ENCODE measurements around the gene SMARCD3. TPM values are rescaled to one million over a fixed set of nuclear protein-coding genes. Genes with fewer than 3 reads are reported as not detected.

The SMARCD3 gene
- polyA plus RNA-seq, 3 donors, result 104 to 183 (median 112) TPM

DNA sequence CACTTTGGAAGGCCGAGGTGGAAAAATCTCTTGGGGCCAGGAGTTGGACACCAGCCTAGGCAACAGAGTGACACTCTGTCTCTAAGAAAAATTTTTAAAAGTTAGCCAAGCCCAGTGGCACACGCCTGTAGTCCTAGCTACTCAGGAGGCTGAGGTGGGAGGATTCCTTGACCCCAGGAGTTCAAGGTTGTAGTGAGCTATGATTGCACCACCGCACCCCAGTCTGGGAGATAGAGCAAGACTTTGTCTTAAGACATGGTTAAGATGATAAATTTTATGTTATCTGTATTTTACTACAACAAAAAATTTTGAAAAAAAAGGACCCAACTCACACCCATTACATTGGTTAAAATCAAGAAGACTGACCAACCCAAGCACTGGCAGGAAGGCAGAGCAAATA lies 44.4 kb upstream of the SMARCD3 start:
- Mint-ChIP-seq H3K9me3 (peaks cover 1 to 13% (median 10%) of the 10 kb centered on the region in 7 donors), H3K4me1 (peaks cover 5% of the 10 kb centered on the region), H3K36me3 (no peaks in the 10 kb centered on the region), H3K27ac (no peak overlapping the region), H3K27me3 (ENCODE audit: low read depth in 3 of 3) (peaks cover 9 to 25% (median 11%) of the 10 kb centered on the region in 3 donors), H3K4me3 (no peak overlapping the region)
- no peak overlapping the region for H3K4me3 ChIP-seq (replicated peaks in 1 of 3; ENCODE audit: low read depth in 2 of 3, low read length in 3 of 3)
- no peaks in the 10 kb centered on the region for H4K20me1 ChIP-seq (ENCODE audit: insufficient read depth, low read length)
- H3K27me3 ChIP-seq (ENCODE audit: control insufficient read depth in 2 of 2, insufficient read depth in 2 of 2, low read length in 2 of 2), result peaks cover 3 to 4% of the 10 kb centered on the region in 2 donors
- peaks cover 12 to 15% of the 10 kb centered on the region in 2 donors for H3K4me1 ChIP-seq (ENCODE audit: control insufficient read depth in 1 of 2, insufficient read depth in 2 of 2, low read length in 2 of 2)
- TF ChIP-seq, protein P1, sequence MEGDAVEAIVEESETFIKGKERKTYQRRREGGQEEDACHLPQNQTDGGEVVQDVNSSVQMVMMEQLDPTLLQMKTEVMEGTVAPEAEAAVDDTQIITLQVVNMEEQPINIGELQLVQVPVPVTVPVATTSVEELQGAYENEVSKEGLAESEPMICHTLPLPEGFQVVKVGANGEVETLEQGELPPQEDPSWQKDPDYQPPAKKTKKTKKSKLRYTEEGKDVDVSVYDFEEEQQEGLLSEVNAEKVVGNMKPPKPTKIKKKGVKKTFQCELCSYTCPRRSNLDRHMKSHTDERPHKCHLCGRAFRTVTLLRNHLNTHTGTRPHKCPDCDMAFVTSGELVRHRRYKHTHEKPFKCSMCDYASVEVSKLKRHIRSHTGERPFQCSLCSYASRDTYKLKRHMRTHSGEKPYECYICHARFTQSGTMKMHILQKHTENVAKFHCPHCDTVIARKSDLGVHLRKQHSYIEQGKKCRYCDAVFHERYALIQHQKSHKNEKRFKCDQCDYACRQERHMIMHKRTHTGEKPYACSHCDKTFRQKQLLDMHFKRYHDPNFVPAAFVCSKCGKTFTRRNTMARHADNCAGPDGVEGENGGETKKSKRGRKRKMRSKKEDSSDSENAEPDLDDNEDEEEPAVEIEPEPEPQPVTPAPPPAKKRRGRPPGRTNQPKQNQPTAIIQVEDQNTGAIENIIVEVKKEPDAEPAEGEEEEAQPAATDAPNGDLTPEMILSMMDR (IDR thresholded peaks at IDR 0.05), result no peak
- DNase-seq, result no peak
- H2AFZ ChIP-seq (ENCODE audit: insufficient read depth, low read depth, low read length, poor library complexity, severe bottlenecking), result no peak overlapping the region
- H3K27ac ChIP-seq (ENCODE audit: low read depth in 1 of 2, low read length in 2 of 2), result no peak overlapping the region
- no peak overlapping the region for H3K4me2 ChIP-seq (replicated peaks; ENCODE audit: extremely low read depth, low read length, poor library complexity, severe bottlenecking)
- H3K36me3 ChIP-seq (replicated peaks in 1 of 2; ENCODE audit: control insufficient read depth in 1 of 2, insufficient read depth in 2 of 2, low read length in 2 of 2), result no peaks in the 10 kb centered on the region
- H3K9ac ChIP-seq (ENCODE audit: insufficient read depth, low read length, poor library complexity, severe bottlenecking), result no peak overlapping the region
- H3K9me3 ChIP-seq (replicated peaks in 1 of 2; ENCODE audit: control insufficient read depth in 1 of 2, insufficient read depth in 1 of 2, low read length in 2 of 2), result peaks cover 2 to 4% of the 10 kb centered on the region in 2 donors
- intact Hi-C loops (cut with micrococcal nuclease), result no loop called here
- WGBS (ENCODE audit: insufficient coverage), result 89% methylated on average over 1 of the region's 3 CpGs
- H3K79me2 ChIP-seq (ENCODE audit: insufficient read depth, low read length), result no peaks in the 10 kb centered on the region

DNA sequence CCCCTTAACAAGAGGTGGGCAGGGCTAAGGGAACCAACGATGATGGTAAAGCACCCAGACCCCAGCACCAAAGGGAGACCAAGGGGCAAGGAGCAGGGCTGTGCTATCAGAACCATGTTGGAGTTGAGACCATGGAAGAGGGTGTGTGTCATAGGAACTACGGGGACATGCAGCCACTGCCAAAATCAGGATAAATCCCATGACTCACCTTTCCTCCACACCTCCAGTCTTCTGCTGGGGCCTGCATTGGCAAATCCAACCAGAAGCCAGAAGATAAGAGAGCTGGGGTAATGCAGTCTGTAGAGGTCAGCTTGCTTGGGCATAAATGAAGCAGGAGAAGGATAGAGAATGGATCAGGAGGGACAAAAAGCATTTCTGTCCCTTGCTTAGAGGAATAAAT lies 42.7 kb upstream of the SMARCD3 start:
- H3K27ac Mint-ChIP-seq, result no peak overlapping the region
- peaks cover 12 to 15% of the 10 kb centered on the region in 2 donors for H3K4me1 ChIP-seq (ENCODE audit: control insufficient read depth in 1 of 2, insufficient read depth in 2 of 2, low read length in 2 of 2)
- no peaks in the 10 kb centered on the region for H3K36me3 ChIP-seq (replicated peaks in 1 of 2; ENCODE audit: control insufficient read depth in 1 of 2, insufficient read depth in 2 of 2, low read length in 2 of 2)
- WGBS (ENCODE audit: insufficient coverage), result no CpG with 5 or more reads among the region's 2 CpGs
- no peak overlapping the region for H3K4me2 ChIP-seq (replicated peaks; ENCODE audit: extremely low read depth, low read length, poor library complexity, severe bottlenecking)
- H4K20me1 ChIP-seq (ENCODE audit: insufficient read depth, low read length), result no peaks in the 10 kb centered on the region
- no peak for DNase-seq
- no peaks in the 10 kb centered on the region for H3K36me3 Mint-ChIP-seq
- H3K27me3 ChIP-seq (ENCODE audit: control insufficient read depth in 2 of 2, insufficient read depth in 2 of 2, low read length in 2 of 2), result peaks cover 4 to 9% of the 10 kb centered on the region in 2 donors
- no peak overlapping the region for H3K4me3 Mint-ChIP-seq
- no peak overlapping the region for H2AFZ ChIP-seq (ENCODE audit: insufficient read depth, low read depth, low read length, poor library complexity, severe bottlenecking)
- H3K79me2 ChIP-seq (ENCODE audit: insufficient read depth, low read length), result no peaks in the 10 kb centered on the region
- no peaks in the 10 kb centered on the region for H3K9me3 ChIP-seq (replicated peaks in 1 of 2; ENCODE audit: control insufficient read depth in 1 of 2, insufficient read depth in 1 of 2, low read length in 2 of 2)
- H3K4me1 Mint-ChIP-seq, result peaks cover 5% of the 10 kb centered on the region
- H3K27ac ChIP-seq (ENCODE audit: low read depth in 1 of 2, low read length in 2 of 2), result no peak overlapping the region
- peaks cover 1 to 9% (median 6%) of the 10 kb centered on the region in 7 donors for H3K9me3 Mint-ChIP-seq
- no peak overlapping the region for H3K9ac ChIP-seq (ENCODE audit: insufficient read depth, low read length, poor library complexity, severe bottlenecking)
- TF ChIP-seq, protein P1 (IDR thresholded peaks at IDR 0.05), result no peak
- intact Hi-C loops (cut with micrococcal nuclease), result no loop called here
- no peak overlapping the region for H3K4me3 ChIP-seq (replicated peaks in 1 of 3; ENCODE audit: low read depth in 2 of 3, low read length in 3 of 3)
- H3K27me3 Mint-ChIP-seq (ENCODE audit: low read depth in 3 of 3), result peaks cover 14 to 29% (median 16%) of the 10 kb centered on the region in 3 donors

Measured in CD14-positive monocyte (primary cell).